GM18951 (cell line): ENCODE data around the gene OXT.
A peak's percentile ranks its signal among the peaks of the same experiment; 100 is the strongest.

ENCODE experiments used
- POLR2A ChIP-seq: IDR thresholded peaks from 4 replicates; pipeline ENCODE4 v1.6.1; 2011; ENCODE audit warnings: mild to moderate bottlenecking; ENCODE audit not compliant: insufficient read length, insufficient read depth; ENCODE audit errors: extremely low read depth
- in situ Hi-C: fragments of 300-500 bp; cut with MboI; formaldehyde crosslinking; loops from one replicate; pipeline ENCODE4 v1.12.0; 2022; ENCODE audit warnings: low sequenced_read_pairs, mixed read lengths, inconsistent platforms; ENCODE audit not compliant: unreplicated experiment

OXT gene

GRCh38 chr20:3045042-3045815 is 26.2 kb upstream of the OXT start:
- no peak for TF ChIP-seq POLR2A
- in situ Hi-C loops, result no loop called here

DNA sequence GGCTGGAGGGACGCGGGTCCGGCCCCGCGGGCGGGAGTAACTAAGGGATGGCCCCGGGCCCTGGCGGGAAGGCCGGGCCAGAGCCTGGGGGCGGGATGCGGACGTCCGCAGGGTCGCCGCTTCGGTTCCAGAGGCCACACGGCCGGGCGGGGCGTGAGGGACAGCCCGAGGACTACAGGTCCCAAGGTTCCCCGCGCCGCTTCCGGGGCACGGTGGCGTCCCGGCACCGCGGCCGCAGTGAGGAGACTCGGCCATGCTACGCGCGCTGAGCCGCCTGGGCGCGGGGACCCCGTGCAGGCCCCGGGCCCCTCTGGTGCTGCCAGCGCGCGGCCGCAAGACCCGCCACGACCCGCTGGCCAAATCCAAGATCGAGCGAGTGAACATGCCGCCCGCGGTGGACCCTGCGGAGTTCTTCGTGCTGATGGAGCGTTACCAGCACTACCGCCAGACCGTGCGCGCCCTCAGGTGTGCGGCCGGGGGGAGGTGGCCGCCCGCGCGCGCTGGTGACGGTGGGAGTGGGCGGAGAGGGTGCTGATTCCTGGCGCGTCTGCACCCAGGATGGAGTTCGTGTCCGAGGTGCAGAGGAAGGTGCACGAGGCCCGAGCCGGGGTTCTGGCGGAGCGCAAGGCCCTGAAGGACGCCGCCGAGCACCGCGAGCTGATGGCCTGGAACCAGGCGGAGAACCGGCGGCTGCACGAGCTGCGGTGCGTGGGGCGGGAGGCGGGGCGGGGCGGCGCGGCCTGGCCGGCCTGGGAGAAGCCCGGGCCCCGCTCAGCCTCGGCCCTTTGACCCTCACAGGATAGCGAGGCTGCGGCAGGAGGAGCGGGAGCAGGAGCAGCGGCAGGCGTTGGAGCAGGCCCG is 25.4 kb upstream of the OXT start, which contains the start of gene MRPS26:
Gene MRPS26 (plus strand): TSS at position 237 of the 861 bp plus-strand sequence. CDS start 17 bp downstream, at position 254.
- in situ Hi-C loops, result no loop called here
- TF ChIP-seq POLR2A, result peak; percentile 77

GRCh38 chr20:3046677-3047462 is 24.6 kb upstream of the OXT start:
- in situ Hi-C loops, result no loop called here
- TF ChIP-seq POLR2A, result no peak

GRCh38 chr20:3047486-3048419 is 23.7 kb upstream of the OXT start:
- in situ Hi-C loops, result no loop called here

DNA sequence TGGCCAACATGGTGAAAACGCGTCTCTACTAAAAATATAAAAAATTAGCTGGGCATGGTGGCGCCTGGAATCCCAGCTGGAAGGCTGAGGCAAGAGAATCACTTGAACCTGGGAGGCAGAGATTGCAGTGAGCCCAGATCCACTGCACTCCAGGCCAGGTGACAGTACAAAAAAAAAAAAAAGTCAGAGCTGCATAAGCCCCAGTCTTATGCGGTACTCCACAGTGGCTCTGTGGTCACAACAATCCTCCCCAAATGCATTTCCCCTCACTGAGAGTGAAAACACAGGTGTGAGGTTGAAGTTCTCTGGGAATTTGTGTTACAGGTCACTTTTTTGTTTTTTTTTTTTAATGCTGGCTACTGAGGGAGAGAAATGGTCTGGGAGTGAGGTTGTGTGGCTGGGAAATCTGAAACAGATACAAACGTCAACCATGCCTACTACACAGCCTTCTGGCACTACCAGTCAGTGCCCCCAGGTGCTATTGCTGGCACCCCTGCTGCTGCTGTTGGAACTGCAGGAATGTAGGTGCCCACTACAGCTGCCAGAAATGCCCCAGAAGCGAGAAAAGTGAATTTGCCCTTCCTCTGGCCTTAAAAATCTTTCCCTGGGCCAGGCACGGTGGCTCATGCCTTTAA is 19.9 kb upstream of the OXT start:
- in situ Hi-C loops, result loop anchor here (25.0 kb wide), 1 partner anchor 261 kb away; no protein-coding TSS in a partner anchor
- no peak for TF ChIP-seq POLR2A

More at GRCh38 chr20:3047486-3048419, 23.7 kb upstream of the OXT start:
- no peak for TF ChIP-seq POLR2A

- in situ Hi-C loops, result loop anchor here (25.0 kb wide), 1 partner anchor 253 kb away; no protein-coding TSS in a partner anchor
Observed at GRCh38 chr20:3059489-3059888, 11.9 kb upstream of the OXT start.

DNA sequence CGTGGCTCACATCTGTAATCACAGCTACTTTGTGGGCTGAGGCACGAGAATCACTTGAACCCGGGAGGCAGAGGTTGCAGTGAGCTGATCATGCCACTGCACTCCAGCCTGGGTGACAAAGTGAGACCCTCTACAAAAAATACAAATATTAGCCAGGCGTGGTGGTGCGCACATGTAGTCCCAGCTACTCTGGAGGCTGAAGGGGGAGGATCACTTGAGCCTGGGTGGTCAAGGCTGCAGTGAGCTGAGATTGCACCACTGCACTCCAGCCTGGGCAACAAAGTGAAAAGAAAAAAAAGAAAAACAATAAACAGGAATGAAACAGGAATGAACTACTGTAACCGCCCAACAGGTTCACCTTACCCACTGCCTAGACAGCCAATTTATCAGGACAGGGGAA is 7.3 kb upstream of the OXT start:
- in situ Hi-C loops, result loop anchor here (25.0 kb wide), 1 partner anchor 248 kb away; no protein-coding TSS in a partner anchor

More at GRCh38 chr20:3059489-3059888, 11.9 kb upstream of the OXT start:
- no peak for TF ChIP-seq POLR2A

DNA sequence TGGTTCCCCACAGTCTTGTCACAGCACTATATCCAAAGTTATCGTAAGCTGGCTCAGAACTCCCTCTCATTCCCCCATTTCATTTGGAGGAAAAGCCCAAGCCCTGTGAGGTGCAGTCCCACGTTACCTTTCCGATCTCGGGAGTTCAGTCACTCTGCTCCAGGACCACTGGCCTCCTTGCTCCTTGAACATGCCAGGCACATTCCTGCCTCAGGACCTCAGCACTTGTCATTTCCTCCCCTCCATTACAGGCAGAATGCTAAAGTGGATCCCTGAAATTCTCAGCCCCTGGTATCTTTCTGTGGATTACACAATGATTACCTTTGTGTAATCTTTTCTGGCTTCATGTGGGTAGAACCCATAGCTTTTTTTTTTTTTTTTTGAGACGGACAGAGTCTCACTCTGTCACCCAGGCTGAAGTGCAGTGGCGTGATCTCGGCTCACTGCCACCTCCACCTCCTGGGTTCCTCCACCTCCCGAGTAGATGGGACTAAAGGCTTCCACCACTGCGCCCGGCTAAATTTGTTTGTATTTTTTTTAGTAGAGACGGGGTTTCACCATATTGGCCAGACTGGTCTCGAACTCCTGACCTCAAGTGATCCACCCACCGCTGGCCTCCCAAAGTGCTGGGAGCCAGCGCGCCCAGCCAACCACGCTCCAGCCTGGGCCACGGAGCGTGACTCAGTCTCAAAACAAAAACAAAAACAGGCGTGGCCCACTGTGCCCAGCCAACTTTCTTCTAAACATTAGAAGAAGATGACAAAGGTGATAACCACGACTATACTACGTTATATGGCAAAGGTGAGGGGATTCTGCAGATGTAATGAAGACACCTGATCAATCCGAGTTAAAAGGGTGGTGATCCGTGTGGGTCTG is 4.0 kb upstream of the OXT start:
- TF ChIP-seq POLR2A, result no peak
- in situ Hi-C loops, result loop anchor here (25.0 kb wide), 1 partner anchor 245 kb away; no protein-coding TSS in a partner anchor

DNA sequence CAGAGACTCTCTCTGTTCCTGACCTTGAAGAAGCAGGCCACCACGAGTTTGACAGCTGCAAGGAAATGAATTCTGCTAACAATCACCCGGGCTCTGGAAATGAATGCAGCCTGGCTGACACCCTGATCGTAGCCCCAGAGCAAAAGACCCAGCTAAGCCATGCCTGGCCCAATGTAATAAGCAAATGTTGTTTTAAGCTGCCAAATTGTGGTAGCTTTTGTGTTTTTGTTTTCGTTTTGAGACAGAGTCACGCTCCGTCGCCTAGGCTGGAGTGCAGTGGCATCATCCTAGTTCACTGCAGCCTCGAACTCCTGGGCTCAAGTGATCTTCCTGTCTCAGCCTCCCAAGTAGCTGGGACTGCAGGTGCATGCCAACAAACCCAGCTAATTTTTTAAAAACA is 3.3 kb upstream of the OXT start:
- no peak for TF ChIP-seq POLR2A

More for the DNA sequence above, 3.3 kb upstream of the OXT start:
- in situ Hi-C loops, result loop anchor here (25.0 kb wide), 1 partner anchor 244 kb away; no protein-coding TSS in a partner anchor
